GM18511 (cell line): Measurements from ENCODE around the gene HSPG2.
"Not testable (repeated sequence)": the region's sequence is repeated elsewhere in the genome, so short reads cannot be mapped to it uniquely, and the experiment has no call there.

Source experiments
- ATAC-seq: cut with Tn5 transposase; IDR thresholded peaks from one replicate; pipeline ENCODE4 v1.9.1; 2021; ENCODE audit warnings: mild to moderate bottlenecking, moderate library complexity; ENCODE audit not compliant: unreplicated experiment

Gene HSPG2

DNA sequence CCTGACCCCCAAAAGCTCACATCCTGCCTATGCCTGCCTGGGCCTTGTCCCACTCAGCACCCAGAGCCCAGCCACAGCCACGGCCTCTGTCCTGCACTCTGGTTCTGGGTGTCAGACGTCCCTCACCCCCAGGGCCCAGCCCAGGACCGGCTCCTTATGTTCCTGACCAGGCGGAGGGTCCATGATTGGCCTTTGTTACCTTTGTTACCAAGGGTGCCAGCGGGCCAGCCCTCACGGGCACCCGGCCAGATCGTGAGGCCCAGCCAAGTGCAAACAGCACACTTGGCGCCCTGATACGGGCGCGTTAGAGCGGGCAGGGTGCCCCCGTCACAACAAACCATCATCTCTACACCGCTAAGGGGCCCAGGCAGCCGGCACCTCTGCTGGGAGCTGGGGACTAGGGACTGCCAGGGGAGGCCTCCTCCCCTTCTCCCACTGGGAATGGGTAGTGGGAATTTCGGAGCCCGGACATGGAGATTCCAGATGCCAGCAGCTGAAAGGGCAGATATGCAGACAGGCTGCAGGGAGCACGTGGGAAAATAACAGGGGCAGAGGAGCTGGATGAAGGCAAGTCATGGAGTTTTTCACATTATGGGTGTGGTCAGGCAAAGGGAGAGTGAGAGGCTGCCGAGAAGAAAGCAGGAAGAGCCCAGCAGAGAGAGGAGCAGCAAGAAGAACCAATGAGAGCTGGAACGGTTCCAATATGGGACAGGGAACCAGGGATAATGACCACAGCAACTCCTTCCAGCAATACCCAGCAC lies 22.1 kb downstream of the HSPG2 start:
- no peak for ATAC-seq

DNA sequence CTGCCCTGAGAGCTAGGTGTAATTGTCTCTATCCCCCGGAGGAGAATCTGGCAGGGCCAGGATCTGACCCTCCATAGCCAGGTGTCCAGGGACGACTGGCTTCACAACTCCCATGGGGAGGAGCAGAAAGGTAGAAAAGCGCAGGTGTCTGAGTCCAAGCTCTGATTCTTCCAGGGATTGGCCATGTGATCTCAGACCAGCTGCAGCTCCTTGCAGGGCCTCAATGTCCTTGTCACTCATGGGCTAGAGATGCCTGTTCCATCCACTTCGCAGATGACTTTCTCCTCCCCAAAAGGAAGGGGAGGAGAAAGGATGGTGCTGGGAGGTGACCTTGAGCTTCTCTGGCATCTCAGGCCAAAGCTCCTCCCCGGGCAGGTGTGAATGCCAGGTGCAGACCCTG lies 22.7 kb downstream of the HSPG2 start:
- ATAC-seq, result no peak

DNA sequence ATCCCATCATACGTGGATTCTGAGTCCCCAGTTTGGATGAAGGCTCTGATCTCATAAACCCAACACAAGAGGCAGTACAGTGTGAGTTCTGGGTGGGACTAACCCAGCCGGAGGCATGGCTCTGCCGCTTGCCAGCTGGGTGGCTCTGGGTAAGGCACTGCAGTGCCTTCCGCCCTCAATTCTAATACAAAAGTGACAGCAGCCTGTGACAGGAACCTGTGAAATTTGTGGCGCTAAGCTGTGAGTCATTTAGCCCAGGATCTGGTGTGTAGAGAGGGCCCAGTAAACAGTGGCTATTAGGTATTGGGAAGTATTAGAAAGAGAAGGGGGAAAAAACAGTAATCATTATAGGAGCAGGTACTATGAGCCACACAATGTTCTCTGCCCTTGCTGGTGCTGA lies 23.3 kb downstream of the HSPG2 start:
- ATAC-seq, result no peak

DNA sequence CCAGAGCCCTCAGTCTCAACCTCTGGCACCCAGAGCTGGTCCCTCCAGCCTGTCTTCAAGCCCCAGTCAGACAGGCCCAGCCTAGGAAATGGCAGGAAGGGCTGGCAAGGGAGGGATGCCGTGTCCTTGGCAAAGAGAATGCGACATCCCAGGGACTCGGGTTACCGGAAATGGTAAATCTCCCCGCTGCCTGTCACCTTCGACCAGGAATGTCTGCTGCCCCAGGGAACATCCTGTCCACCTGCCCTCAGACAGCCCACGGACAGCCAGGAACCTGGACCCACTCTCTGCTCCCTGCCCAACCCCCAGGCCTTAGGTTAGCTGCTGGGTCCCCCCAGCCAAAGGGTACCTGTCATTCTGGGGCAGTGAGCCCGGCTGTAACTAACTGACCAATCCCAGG lies 23.9 kb downstream of the HSPG2 start:
- ATAC-seq, result no peak

DNA sequence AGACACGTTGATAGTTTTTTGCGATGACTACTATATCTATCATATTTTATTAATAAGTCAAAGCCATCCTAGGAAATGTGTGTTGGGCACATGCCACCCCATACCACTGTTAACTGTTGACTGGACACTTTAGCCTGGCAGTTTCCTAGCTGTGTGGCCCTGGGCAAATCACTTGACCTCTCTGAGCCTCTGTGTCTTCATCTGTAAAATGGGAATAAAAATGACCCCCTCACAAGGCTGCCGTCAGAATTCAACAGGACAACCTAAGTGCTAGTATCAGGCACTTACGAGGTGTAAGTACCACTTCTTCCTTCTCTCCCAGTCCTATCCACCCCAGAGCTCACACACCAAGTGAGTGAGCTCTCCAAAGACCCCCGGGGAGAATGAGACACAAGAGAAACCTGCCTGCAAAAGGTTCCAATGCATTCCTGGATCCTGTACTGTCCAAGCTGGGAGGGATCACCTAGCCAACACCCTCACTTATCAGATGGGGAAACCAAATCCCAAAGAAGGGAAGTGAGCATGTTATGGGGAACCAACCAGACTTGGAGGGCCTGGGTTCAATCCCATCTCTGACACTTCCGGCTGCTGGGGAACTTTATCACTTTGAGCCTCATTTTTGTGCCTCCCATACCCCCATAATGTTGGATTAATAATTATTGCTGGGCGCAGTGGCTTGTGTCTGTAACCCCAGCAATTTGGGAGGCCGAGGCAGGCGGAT lies 24.9 kb downstream of the HSPG2 start:
- no peak for ATAC-seq

DNA sequence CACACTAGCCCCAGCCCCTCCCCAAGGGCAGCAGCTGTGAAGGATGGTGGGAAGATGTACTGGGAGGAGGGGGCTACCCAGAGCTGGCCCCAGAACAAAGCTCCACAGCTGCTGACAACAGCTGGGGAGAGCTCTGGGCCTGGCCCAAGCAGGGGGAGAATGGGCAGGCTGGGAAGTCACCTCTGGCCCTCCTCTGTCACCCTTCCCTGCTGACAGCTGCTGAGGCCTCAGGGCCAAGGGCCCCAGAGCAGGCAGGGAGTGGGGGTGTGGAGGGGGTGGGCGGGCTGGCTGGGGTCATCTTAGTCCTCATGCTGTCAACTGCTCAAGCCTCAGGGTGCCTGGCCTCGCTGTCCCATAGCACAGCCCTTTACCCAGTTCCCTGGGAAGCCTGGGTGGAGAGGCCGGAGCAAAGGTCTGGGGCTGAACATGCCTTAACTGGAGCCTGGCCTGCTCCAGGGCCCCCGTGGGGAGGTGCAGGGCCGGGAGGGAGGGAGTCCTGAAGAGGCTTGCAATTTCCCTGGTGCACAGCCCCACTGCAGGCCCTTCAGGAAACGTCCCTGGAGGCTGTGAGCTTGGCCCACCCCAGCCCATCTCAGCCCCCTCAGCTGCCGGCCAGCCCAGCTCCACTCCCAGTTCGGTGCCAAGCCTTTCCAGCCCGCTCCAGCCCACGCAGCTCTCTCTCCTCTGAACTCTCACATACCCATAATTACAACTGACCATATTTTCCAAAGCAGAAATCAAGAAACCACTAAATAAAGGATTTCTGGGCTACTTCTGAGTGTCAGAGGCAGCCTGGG lies 25.7 kb downstream of the HSPG2 start:
- no peak for ATAC-seq

DNA sequence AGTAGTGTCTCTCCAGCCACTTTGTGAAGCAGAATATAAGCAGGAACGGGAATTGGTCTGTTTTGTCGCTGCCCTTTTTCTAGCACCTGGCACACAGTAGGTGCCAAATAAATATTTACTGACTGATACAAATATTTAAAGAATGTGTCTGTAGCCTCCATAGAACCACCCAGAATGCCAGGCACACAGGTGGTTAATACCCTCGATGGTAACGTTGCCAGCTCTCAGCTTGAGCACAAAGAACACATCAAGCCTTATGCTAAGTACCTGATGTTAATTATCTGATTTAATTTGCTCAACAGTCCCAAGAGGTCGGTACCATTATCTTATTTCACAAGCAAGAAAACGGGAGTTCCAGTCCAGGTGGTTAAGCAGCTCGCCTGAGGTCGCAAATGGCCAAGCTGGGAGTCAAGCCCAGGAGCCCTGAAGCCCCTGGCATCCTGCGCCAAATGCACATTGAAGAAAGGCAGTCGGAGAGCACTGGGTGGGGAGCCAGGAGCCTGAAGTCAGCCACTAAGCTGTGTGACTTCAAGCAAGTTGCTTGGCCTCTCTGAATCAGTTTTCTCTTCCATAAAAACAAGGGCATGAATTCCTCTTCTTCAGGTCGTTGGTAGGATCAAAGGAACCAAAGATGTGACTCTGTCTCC lies 26.4 kb downstream of the HSPG2 start:
- no peak for ATAC-seq

DNA sequence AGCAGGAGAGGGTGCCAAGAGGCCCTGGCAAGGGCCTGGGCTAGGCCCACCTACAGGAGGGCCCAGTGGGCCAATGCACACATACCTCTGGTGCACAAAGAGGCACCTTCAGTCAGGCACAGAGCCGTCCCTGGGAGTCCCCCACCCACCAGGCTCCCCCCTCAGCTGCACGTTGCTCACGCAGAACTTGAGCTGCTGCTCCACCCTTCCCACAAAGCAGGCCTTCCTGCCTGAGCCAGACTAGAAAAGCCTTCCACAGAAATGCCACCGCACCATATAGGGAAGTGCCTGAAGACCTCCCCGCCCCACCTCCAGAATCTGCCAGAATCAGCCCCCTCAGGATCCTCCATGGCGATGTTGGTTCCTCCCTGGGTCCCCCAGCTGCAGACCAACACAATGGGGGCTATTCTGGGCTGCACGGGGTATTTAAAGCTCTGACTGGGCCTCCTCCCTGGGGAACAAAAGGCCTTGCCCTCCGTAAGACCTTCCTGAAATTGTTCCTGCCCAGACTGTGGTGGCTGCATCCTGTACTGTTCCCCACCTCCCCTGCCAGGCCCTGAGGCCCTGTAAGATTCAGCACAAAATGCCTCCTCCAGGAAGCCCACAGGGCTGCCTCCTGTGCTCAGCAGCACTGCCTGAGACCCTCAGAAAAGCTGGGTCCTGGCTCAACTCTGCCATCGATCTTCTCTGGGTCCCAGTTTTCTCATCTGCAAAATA lies 27.2 kb downstream of the HSPG2 start:
- ATAC-seq, result no peak

DNA sequence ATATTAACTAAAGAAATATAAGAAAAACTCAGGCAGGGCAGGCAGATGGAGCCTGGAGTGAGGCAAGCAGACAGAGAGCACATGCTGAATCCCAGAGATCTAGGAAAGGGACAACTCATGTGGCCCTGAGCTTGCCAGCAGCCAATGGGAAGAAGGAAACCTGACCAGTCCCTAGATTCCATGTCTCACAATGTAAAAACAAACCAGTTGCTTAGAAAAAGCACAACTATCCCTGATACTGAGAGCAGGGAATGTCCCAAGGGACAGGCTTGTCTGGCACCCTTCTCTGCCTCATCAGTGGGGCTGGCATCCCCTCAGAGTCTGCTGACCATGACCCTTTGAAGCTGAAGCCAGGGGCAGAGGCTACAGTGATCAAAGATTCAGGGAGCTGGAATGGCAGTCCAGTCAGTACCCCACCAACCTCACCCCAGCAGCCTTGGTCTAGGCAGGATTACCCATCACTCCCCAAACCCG lies 27.8 kb downstream of the HSPG2 start:
- no peak for ATAC-seq

DNA sequence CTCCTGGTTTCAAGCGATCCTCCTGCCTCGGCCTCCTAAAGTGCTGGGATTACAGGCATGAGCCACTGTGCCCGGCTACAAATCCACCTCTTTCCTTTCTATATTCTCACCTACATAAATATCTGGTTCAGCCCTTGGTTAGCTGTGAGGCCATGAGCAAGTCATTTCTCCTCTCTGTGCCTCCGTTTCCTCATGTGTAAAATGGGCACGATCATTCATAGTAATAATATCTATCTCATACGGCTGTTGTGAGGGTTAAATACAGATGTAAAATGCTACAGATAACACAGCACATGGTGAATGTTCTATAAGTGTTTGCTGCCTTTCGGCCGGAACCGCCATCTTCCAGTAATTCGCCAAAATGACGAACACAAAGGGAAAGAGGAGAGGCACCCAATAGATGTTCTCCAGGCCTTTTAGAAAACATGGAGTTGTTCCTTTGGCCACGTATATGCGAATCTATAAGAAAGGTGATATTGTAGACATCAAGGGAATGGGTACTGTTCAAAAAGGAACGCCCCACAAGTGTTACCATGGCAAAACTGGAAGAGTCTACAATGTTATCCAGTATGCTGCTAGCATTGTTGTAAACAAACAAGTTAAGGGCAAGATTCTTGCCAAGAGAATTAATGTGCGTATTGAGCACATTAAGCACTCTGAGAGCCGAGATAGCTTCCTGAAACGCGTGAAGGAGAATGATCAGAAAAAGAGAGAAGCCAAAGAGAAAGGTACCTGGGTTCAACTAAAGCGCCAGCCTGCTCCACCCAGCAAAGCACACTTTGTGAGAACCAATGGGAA lies 29.2 kb downstream of the HSPG2 start:
- ATAC-seq, result not testable (repeated sequence)

DNA sequence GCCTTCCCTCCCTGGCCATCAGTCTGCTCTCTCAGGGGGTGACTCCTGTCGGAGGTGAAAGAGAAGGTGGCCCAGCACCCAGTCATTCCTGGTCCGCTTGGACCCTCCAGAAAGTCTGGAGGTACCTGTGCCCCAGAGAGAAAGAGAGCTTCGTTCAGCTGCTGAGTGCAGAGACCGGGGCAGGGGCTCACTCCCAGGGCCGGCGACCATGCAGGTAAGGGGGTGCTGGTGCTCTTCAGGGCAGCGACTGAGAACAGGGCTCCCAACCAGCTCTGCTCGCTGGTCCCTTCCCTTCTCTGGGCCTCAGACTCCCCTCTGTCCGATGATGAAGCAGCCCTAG lies 30.1 kb downstream of the HSPG2 start:
- ATAC-seq, result no peak

DNA sequence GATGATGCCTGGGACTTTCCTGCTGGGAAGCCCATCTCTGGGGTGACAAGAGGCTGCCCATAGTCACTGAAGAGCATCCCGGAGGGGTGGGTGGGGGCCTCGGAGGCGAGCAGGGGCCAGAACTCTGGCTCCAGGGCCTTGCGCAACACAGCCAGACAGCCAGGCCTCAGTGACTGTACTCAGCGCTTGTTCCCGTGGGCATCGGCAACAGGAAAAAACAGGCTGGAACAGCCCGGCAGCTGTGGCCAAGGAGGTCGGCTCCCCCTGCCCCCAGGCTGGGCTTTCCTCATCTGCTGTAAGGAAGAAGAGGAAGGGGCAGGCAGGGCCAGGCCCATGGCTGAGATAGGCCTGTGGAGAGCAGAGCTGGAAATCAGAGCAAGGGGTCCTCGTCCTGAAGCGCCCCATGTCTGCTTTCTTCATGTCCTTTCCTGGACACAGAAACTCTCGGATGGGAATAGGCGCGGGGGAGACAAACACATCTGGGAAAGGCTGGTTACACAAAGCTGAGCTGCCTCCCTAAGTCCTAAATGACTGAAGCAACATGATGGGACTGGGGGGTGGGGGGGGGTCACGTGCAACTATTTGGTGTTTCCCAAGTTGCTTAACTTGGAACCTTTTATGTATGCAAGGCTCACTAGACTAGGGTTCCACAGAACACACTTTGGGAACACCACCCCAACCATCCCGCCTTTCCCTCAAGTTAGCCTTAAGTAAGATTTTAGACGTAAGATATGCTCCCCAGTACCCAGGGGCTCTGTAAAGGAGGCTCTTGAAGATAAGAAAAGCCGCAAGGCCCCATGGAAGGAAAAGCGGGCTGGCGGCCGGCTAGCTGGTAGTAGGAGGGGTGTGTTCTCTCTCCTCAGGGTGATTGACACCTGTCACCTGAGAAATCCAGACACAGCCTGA lies 30.7 kb downstream of the HSPG2 start:
- ATAC-seq, result no peak

DNA sequence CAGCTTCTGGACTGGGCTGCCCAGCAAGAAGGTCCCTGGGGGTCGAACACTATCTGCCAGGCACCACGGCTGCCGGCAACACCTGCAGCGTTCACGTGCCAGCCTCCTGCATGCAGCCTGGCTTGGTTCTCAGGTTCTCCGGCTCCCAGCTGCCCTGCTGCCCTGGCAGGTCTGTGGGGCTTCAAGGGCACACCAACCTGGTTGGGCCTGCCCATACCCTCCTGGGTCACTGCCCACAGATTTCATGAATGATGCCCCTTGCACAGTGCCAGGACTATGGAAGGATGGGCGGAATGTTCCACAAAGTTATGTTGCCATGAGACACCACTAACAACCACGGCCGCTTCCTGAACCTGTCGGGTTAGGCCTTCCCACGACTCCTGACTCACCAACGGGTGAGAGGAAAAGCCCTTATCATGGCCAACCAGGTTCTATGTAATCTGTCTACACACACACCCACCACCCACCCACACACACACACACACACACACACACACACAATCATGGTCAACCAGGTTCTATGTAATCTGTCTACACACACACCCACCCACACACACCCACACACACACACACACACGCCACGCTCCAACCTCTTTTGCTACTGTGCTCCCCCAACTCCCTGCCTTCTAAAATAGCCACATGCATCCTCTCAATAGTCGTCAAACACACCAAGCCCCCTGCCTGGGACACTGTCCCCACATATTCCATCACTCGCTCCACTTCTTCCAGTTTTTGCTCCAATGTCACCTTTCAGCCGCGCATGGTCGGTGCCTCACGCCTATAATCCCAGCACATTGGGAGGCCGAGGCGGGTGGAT lies 32.2 kb downstream of the HSPG2 start:
- no peak for ATAC-seq

DNA sequence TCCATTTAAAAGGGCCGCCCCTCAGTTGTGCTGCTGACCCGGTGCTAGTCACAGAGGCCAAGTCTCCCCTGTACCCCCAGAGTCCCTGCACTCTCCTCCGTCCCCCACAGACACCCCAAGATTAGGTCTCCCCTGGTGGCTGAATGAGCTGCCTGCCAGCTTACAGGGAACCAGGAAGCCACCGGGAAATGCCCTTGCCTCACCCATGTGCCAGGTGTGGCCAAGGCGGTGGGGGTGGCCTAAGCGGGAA lies 32.7 kb downstream of the HSPG2 start:
- no peak for ATAC-seq

DNA sequence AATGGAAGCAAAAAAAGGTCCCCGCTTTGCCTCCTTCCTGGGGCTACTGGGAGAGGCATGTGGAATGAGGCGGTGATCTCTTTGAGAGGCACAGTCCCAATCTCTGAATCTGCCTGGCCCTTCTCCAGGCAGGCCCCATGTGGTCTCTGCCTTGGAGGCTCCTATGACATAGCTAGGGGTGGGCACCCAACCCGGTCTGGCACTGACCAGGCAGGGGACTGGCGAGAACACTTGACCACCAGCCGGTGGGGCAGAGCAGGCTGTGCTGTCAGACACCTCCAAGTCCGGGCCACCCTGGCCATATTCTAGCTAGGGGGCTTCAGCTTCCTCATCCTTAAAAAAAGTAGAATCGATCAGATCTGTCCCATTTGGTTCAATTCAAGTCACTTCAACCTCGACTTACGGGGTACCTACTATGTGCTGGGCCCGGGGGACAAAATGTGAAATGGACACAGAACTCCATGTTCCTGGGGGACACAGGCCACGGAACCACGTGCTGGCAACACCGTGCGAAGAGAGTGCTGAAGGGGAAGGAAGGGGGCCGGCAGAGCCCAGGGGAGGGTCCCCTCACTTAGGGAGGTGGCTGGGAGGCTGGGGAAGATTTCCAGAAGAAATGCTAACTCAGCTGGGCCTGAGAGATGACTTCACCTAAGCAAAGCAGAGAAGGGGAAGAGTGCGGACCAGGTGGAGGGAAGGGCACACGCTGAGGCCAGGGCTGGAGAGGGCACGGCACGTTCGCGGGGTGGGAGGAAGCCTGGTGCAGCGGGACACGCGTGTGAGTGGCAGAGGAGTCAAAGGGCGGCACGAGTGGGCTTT lies 33.3 kb downstream of the HSPG2 start:
- no peak for ATAC-seq

DNA sequence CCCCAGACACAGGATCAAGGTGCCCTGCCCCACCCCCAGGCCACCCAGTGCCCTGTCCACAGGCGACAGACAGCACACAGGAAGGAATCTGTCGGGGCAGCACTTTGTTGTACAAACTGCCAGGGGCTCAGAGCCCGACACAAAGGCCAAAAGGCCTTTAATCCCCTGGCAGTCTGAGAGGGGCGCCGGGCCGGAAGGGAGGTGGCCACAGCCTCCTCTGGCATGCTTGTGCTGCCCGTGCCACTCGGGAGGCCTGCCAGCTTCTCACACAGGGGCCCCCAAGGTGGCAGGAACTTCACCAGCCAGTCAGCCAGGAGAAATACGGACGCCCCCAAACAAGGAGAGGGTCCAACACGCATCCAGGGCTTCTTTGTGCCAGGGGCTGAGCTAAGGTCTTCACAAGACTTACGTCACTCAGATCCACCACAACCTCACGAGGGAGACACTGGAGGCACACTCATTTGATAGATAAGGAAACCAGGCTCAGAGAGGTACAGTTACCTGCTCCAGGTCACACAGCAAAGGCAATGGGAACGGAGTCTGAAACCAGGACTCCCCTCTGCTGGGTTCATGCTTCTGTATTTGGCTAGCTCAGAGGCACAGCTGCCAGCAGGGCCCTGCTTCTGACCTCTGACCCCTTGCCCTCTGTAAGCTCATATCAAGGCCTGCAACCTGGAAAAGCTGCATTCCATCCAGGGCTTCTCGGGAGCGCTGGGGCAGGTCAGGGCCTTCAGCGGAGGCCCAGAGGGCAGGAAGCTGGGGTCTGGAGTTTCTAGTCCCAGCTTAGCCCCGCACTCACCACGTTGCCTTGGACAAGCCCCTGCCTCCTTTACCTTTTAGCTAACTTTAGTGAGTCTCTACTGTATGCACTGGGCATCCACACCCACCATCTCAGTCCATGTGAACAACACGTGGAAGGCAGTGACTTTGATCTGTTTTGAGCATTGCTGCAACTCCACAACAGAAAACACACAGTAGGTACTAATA lies 34.8 kb downstream of the HSPG2 start:
- ATAC-seq, result no peak
